IMR-90 (cell line): ENCODE measurements around the gene PKD1L1. TPM values are rescaled to one million over a fixed set of nuclear protein-coding genes. Genes with fewer than 3 reads are reported as not detected.

Source experiments
- ATAC-seq: fragments of 200-7000 bp; cut with Tn5 transposase; 2 replicates; pipeline ENCODE4 v1.9.1; 2020; ENCODE audit warnings: low read depth, mild to moderate bottlenecking, moderate library complexity
- BruUV-seq: library from RNA; stranded (reverse); fragments of 400-500 nt; replicated peaks from 2 replicates; lab custom pipeline; 2021; lab: Mats Ljungman, UMichigan
- CTCF ChIA-PET: fragments of 300-600 bp; formaldehyde crosslinking; extraction: SDS; loops from one replicate; lab custom pipeline; 2021; ENCODE audit warnings: antibody characterized with exemption; lab: Yijun Ruan, JAX
- POLR2A ChIA-PET: fragments of 300-600 bp; sonication (Branson Sonifier 250); formaldehyde crosslinking; loops from one replicate; lab custom pipeline; 2022; ENCODE audit warnings: antibody characterized with exemption; ENCODE audit not compliant: unreplicated experiment; lab: Charles Lee
- DNase-seq: peaks from one replicate; pipeline ENCODE4 v3.0.0; 2013
- H2AFZ ChIP-seq: replicated peaks from 2 replicates; pipeline ENCODE3; 2013; ENCODE audit warnings: low read length, mild to moderate bottlenecking; ENCODE audit not compliant: poor library complexity
- H2AK5ac ChIP-seq: 2 replicates; pipeline ENCODE4 v1.6.1; 2013; ENCODE audit warnings: low read depth, low read length, inconsistent platforms
- H2AK9ac ChIP-seq: replicated peaks from 2 replicates; pipeline ENCODE3; 2013; ENCODE audit warnings: mild to moderate bottlenecking, low read depth, low read length, moderate library complexity; ENCODE audit not compliant: poor library complexity
- H2BK120ac ChIP-seq: 2 replicates; pipeline ENCODE4 v1.6.1; 2013; ENCODE audit warnings: low read depth, low read length, inconsistent platforms
- H2BK15ac ChIP-seq: 3 replicates; pipeline ENCODE4 v1.6.1; 2013; ENCODE audit warnings: low read depth, low read length, inconsistent platforms
- H2BK20ac ChIP-seq: 2 replicates; pipeline ENCODE4 v1.6.1; 2013; ENCODE audit warnings: low read depth, mild to moderate bottlenecking, inconsistent platforms, low read length, moderate library complexity
- H2BK5ac ChIP-seq: 2 replicates; pipeline ENCODE4 v1.6.1; 2013; ENCODE audit warnings: mild to moderate bottlenecking, low read depth, low read length, inconsistent platforms; ENCODE audit not compliant: poor library complexity, severe bottlenecking
- H3K14ac ChIP-seq: replicated peaks from 2 replicates; pipeline ENCODE4 v1.6.1; 2013; ENCODE audit warnings: low read depth, low read length, inconsistent platforms
- H3K18ac ChIP-seq: 2 replicates; pipeline ENCODE4 v1.6.1; 2013; ENCODE audit warnings: low read depth, low read length, control low read depth
- H3K23ac ChIP-seq: 2 replicates; pipeline ENCODE4 v1.6.1; 2013; ENCODE audit warnings: low read depth, low read length, inconsistent platforms
- H3K27ac ChIP-seq: 2 replicates; pipeline ENCODE4 v1.5.1; 2013; ENCODE audit warnings: mild to moderate bottlenecking, control low read depth, low read length; ENCODE audit not compliant: insufficient read depth
- H3K27me3 ChIP-seq: 2 replicates; pipeline ENCODE4 v1.6.1; 2013; ENCODE audit warnings: low read length; ENCODE audit not compliant: control insufficient read depth, insufficient read depth
- H3K36me3 ChIP-seq: 2 replicates; pipeline ENCODE4 v1.6.1; 2013; ENCODE audit warnings: low read length, mixed read lengths; ENCODE audit not compliant: control insufficient read depth, insufficient read depth
- H3K4ac ChIP-seq: 2 replicates; pipeline ENCODE4 v1.6.1; 2013; ENCODE audit warnings: low read depth, low read length, inconsistent platforms
- H3K4me1 ChIP-seq: 2 replicates; pipeline ENCODE4 v1.6.1; 2013; ENCODE audit warnings: low read length, mixed read lengths; ENCODE audit not compliant: control insufficient read depth, insufficient read depth
- H3K4me2 ChIP-seq: 2 replicates; pipeline ENCODE4 v1.6.1; 2013; ENCODE audit warnings: low read depth, mild to moderate bottlenecking, control low read depth, low read length, moderate library complexity
- H3K4me3 ChIP-seq: 2 replicates; pipeline ENCODE4 v1.5.1; 2013; ENCODE audit warnings: low read depth, mild to moderate bottlenecking, control low read depth, low read length, moderate library complexity; ENCODE audit not compliant: insufficient read depth
- H3K56ac ChIP-seq: 2 replicates; pipeline ENCODE4 v1.6.1; 2013; ENCODE audit warnings: low read length, inconsistent platforms; ENCODE audit not compliant: insufficient read depth; ENCODE audit errors: extremely low read depth
- H3K79me1 ChIP-seq, 2 experiments: 2 replicates each; pipeline ENCODE4 v1.6.1; 2013; ENCODE audit warnings: low read length in 2 of 2, inconsistent platforms in 1 of 2, low read depth in 1 of 2
- H3K9ac ChIP-seq: 2 replicates; pipeline ENCODE4 v1.6.1; 2013; ENCODE audit warnings: low read depth, low read length, control low read depth
- H3K9me1 ChIP-seq: 2 replicates; pipeline ENCODE4 v1.6.1; 2013; ENCODE audit warnings: low read length, inconsistent platforms; ENCODE audit not compliant: insufficient read depth
- H3K9me3 ChIP-seq: 2 replicates; pipeline ENCODE4 v1.6.1; 2013; ENCODE audit warnings: low read length; ENCODE audit not compliant: control insufficient read depth, insufficient read depth
- H4K20me1 ChIP-seq: 2 replicates; pipeline ENCODE4 v1.6.1; 2013; ENCODE audit warnings: low read length, inconsistent platforms; ENCODE audit not compliant: insufficient read depth
- H4K5ac ChIP-seq: 2 replicates; pipeline ENCODE4 v1.6.1; 2013; ENCODE audit warnings: mild to moderate bottlenecking, low read depth, low read length, control low read depth
- H4K8ac ChIP-seq, 2 experiments: 2 replicates each; pipeline ENCODE4 v1.6.1; 2013; ENCODE audit warnings: low read depth in 2 of 2, low read length in 2 of 2, control low read depth in 1 of 2, inconsistent platforms in 1 of 2
- H4K91ac ChIP-seq: 2 replicates; pipeline ENCODE4 v1.6.1; 2013; ENCODE audit warnings: low read depth, low read length, inconsistent platforms; ENCODE audit not compliant: insufficient read depth
- BHLHE40 ChIP-seq: fragments of 150-350 bp; IDR thresholded peaks from 2 replicates; pipeline ENCODE4 v1.6.1; 2016; ENCODE audit warnings: mild to moderate bottlenecking, low read depth, low read length
- CEBPB ChIP-seq: IDR thresholded peaks from 2 replicates; pipeline ENCODE4 v1.6.1; 2012; ENCODE audit warnings: low read depth, low read length, improper control_type of control experiment
- CHD1 ChIP-seq: IDR thresholded peaks from 2 replicates; pipeline ENCODE4 v1.6.1; 2012; ENCODE audit warnings: low read depth, low read length, improper control_type of control experiment
- FOS ChIP-seq: fragments of 150-350 bp; IDR thresholded peaks from 2 replicates; pipeline ENCODE4 v1.6.1; 2016; ENCODE audit warnings: low read depth, low read length
- MAFK ChIP-seq: IDR thresholded peaks from 2 replicates; pipeline ENCODE4 v1.6.1; 2012; ENCODE audit warnings: low read depth, low read length, improper control_type of control experiment
- MAZ ChIP-seq: IDR thresholded peaks from 2 replicates; pipeline ENCODE4 v1.6.1; 2012; ENCODE audit warnings: low read depth, mild to moderate bottlenecking, low read length, improper control_type of control experiment, moderate library complexity, borderline replicate concordance
- MXI1 ChIP-seq: IDR thresholded peaks from 2 replicates; pipeline ENCODE4 v1.6.1; 2012; ENCODE audit warnings: low read depth, mild to moderate bottlenecking, low read length, moderate library complexity, borderline replicate concordance
- POLR2A ChIP-seq: IDR thresholded peaks from 2 replicates; pipeline ENCODE4 v1.6.1; 2012; ENCODE audit warnings: mild to moderate bottlenecking, low read depth, low read length
- RAD21 ChIP-seq: IDR thresholded peaks from 2 replicates; pipeline ENCODE4 v1.6.1; 2012; ENCODE audit warnings: low read length, improper control_type of control experiment
- RCOR1 ChIP-seq: IDR thresholded peaks from 2 replicates; pipeline ENCODE4 v1.6.1; 2012; ENCODE audit warnings: mild to moderate bottlenecking, low read length, improper control_type of control experiment; ENCODE audit not compliant: insufficient replicate concordance
- RFX5 ChIP-seq: IDR thresholded peaks from 2 replicates; pipeline ENCODE4 v1.8.0; 2012; ENCODE audit warnings: low read depth, mild to moderate bottlenecking, low read length, moderate library complexity
- WGBS, 2 experiments: methylation state at CpG; one replicate each; pipeline versions ENCODE4 v1.1.5 to v1.1.7; 2013; ENCODE audit warnings: missing lambda C conversion rate in 2 of 2; ENCODE audit not compliant: insufficient read length in 1 of 2; ENCODE audit errors: extremely low coverage in 2 of 2; 5-methylcytosine and 5-hydroxymethylcytosine counted together
- dilution Hi-C: fragments of 300-500 bp; cut with HindIII; formaldehyde crosslinking; loops from one replicate; pipeline ENCODE4 v1.14.3; 2018; ENCODE audit warnings: low sequenced_read_pairs; ENCODE audit not compliant: unreplicated experiment
- in situ Hi-C: fragments of 300-500 bp; cut with MboI; formaldehyde crosslinking; loops from 3 replicates; pipeline ENCODE4 v1.14.3; 2019; ENCODE audit warnings: low sequenced_read_pairs, inconsistent platforms, mixed read lengths
- intact Hi-C: fragments of 100-400 bp; cut with micrococcal nuclease; formaldehyde crosslinking; loops from 2 replicates; pipeline ENCODE4 v1.10.0; 2022
- polyA plus RNA-seq, 3 experiments: library from polyadenylated mRNA; depleted of rRNA; stranded (reverse); fragments of >200 nt; gene quantifications; 2 replicates each; pipeline ENCODE4 v1.2.3, GENCODE V29; 2012; ENCODE audit warnings: low replicate concordance in 1 of 3
- total RNA-seq: library from RNA; depleted of rRNA; stranded (reverse); fragments of >200 nt; gene quantifications from 2 replicates; pipeline ENCODE4 v1.2.3, GENCODE V29; 2012
- TF ChIP-seq, protein P1 (sequence below): fragments of 150-350 bp; IDR thresholded peaks from 2 replicates; pipeline ENCODE4 v1.6.1; 2017; ENCODE audit warnings: mild to moderate bottlenecking, antibody characterized with exemption, low read length, low read depth
- TF ChIP-seq, protein P2 (sequence below): conservative IDR thresholded peaks from 2 replicates; pipeline ENCODE4 v1.5.1; 2012; ENCODE audit warnings: mild to moderate bottlenecking, low read depth, low read length, improper control_type of control experiment
- TF ChIP-seq, protein P3 (sequence below): fragments of 150-350 bp; IDR thresholded peaks from 2 replicates; pipeline ENCODE4 v1.6.1; 2016; ENCODE audit warnings: low read depth, mild to moderate bottlenecking, low read length, moderate library complexity, borderline replicate concordance

The PKD1L1 gene
- total and polyA plus RNA-seq, 2 of the 4 experiments (the other 2 are of a cell fraction), result under 0.01 to 0.15 TPM

DNA sequence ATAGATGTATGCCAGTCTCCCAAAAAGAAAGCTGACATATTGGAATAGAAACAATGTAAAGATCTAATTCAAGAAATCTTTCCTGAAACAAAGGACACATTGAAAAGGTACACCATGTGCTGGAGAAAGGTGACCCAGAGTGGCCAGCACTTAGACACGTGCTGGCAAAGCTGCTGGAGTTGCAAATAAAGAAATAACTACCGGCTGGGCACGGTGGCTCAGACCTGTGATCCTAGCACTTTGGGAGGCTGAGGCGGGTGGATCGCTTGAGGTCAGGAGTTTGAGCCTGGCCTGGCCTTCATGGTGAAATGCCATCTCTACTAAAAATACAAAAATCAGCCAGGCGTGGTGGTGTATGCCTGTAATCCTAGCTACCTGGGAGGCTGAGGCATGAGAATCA, 35.9 kb downstream of the PKD1L1 start:
- no peak for TF ChIP-seq FOS
- TF ChIP-seq CEBPB, result no peak
- no peak for TF ChIP-seq POLR2A
- TF ChIP-seq, protein P1, sequence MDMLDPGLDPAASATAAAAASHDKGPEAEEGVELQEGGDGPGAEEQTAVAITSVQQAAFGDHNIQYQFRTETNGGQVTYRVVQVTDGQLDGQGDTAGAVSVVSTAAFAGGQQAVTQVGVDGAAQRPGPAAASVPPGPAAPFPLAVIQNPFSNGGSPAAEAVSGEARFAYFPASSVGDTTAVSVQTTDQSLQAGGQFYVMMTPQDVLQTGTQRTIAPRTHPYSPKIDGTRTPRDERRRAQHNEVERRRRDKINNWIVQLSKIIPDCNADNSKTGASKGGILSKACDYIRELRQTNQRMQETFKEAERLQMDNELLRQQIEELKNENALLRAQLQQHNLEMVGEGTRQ, result no peak
- TF ChIP-seq CHD1, result no peak
- TF ChIP-seq, protein P2, sequence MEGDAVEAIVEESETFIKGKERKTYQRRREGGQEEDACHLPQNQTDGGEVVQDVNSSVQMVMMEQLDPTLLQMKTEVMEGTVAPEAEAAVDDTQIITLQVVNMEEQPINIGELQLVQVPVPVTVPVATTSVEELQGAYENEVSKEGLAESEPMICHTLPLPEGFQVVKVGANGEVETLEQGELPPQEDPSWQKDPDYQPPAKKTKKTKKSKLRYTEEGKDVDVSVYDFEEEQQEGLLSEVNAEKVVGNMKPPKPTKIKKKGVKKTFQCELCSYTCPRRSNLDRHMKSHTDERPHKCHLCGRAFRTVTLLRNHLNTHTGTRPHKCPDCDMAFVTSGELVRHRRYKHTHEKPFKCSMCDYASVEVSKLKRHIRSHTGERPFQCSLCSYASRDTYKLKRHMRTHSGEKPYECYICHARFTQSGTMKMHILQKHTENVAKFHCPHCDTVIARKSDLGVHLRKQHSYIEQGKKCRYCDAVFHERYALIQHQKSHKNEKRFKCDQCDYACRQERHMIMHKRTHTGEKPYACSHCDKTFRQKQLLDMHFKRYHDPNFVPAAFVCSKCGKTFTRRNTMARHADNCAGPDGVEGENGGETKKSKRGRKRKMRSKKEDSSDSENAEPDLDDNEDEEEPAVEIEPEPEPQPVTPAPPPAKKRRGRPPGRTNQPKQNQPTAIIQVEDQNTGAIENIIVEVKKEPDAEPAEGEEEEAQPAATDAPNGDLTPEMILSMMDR, result no peak
- TF ChIP-seq BHLHE40, result no peak
- no peak for TF ChIP-seq RFX5
- no peak for TF ChIP-seq RCOR1
- no peak for TF ChIP-seq MAZ
- no peak for TF ChIP-seq MXI1
- no peak for TF ChIP-seq RAD21
- no peak for TF ChIP-seq MAFK
- TF ChIP-seq, protein P3, sequence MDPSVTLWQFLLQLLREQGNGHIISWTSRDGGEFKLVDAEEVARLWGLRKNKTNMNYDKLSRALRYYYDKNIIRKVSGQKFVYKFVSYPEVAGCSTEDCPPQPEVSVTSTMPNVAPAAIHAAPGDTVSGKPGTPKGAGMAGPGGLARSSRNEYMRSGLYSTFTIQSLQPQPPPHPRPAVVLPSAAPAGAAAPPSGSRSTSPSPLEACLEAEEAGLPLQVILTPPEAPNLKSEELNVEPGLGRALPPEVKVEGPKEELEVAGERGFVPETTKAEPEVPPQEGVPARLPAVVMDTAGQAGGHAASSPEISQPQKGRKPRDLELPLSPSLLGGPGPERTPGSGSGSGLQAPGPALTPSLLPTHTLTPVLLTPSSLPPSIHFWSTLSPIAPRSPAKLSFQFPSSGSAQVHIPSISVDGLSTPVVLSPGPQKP, result no peak
- Histone ChIP-seq H3K23ac (no peak overlapping the region), H3K4me3 (no peak overlapping the region), H3K18ac (no peak overlapping the region), H3K14ac (no peak overlapping the region), H4K5ac (no peak overlapping the region), H3K4me1 (no peaks in the 10 kb centered on the region), H3K79me1 (no peaks in the 10 kb centered on the region), H3K9ac (no peak overlapping the region), H4K91ac (no peak overlapping the region), H3K27me3 (peaks cover 37% of the 10 kb centered on the region), H3K27ac (no peak overlapping the region), H3K4ac (no peak overlapping the region), H4K8ac (no peak overlapping the region), H2AFZ (no peak overlapping the region), H3K9me3 (peaks cover 2% of the 10 kb centered on the region), H2BK15ac (no peak overlapping the region), H3K9me1 (no peaks in the 10 kb centered on the region), H4K20me1 (no peaks in the 10 kb centered on the region), H2BK5ac (no peak overlapping the region), H2AK5ac (no peak overlapping the region), H2BK120ac (no peak overlapping the region), H2AK9ac (no peak overlapping the region), H3K56ac (no peak overlapping the region), H3K4me2 (no peak overlapping the region), H3K36me3 (no peaks in the 10 kb centered on the region), H2BK20ac (no peak overlapping the region)
- DNase-seq (no peak), ATAC-seq (no peak)
- ChIA-PET POLR2A (no interaction called here), CTCF (no interaction called here)
- intact Hi-C loops, result no loop called here
- in situ Hi-C loops, result no loop called here
- BruUV-seq, result no TSS peak
- dilution Hi-C loops, result no loop called here
- 88% methylated on average over 4 of the region's 6 CpGs; no CpG with 5 or more reads in 1 of the 2 experiments for WGBS, 2 experiments
